ENCODE measurements around the gene PKDCC. TPM values are rescaled to one million over a fixed set of nuclear protein-coding genes. Genes with fewer than 3 reads are reported as not detected.

Gene PKDCC
- 1.5 and 3.9 TPM in 2 replicates for total RNA-seq

GRCh38 chr2:42047488-42048298 lies at the start of gene PKDCC:
PKDCC (plus strand) TSS chr2:42048021; CDS start chr2:42048200, 179 bp downstream.

Other genes starting within 250 kb of the PKDCC start
- gene EML4, start 121.3 kb downstream of the PKDCC start, total RNA-seq, result 23.8 and 32.5 TPM in 2 replicates

Data from vein endothelial cell (primary cell).